PC-9 (cell line): ENCODE results near the gene FAM90A1.
"Not testable (repeated sequence)": the region's sequence is repeated elsewhere in the genome, so short reads cannot be mapped to it uniquely, and the experiment has no call there.

Experiments used
- EZH2 ChIP-seq: fragments of 200-600 bp; sonication (generic); IDR thresholded peaks from 2 replicates; pipeline ENCODE4 v1.8.0; 2017; ENCODE audit warnings: antibody characterized with exemption, low read depth
- TF ChIP-seq, protein P1 (sequence below): fragments of 200-600 bp; sonication (generic); conservative IDR thresholded peaks from 2 replicates; pipeline ENCODE4 v1.6.1; 2017; ENCODE audit warnings: mixed run types, antibody characterized with exemption, mild to moderate bottlenecking, moderate library complexity

GRCh38 chr12:8179989-8180585, 47.3 kb downstream of the FAM90A1 start:
- TF ChIP-seq, protein P1, sequence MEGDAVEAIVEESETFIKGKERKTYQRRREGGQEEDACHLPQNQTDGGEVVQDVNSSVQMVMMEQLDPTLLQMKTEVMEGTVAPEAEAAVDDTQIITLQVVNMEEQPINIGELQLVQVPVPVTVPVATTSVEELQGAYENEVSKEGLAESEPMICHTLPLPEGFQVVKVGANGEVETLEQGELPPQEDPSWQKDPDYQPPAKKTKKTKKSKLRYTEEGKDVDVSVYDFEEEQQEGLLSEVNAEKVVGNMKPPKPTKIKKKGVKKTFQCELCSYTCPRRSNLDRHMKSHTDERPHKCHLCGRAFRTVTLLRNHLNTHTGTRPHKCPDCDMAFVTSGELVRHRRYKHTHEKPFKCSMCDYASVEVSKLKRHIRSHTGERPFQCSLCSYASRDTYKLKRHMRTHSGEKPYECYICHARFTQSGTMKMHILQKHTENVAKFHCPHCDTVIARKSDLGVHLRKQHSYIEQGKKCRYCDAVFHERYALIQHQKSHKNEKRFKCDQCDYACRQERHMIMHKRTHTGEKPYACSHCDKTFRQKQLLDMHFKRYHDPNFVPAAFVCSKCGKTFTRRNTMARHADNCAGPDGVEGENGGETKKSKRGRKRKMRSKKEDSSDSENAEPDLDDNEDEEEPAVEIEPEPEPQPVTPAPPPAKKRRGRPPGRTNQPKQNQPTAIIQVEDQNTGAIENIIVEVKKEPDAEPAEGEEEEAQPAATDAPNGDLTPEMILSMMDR, result peak; percentile 81
- TF ChIP-seq EZH2, result not testable (repeated sequence)
